NCI-H1417 treated with DMSO at 0.1 percent for 48 hours (cell line): ENCODE measurements around the gene PBX4.

Experiments
- DNase-seq: peaks from one replicate; lab custom pipeline; 2025; lab: John Stamatoyannopoulos, UW

PBX4 gene

GRCh38 chr19:19524053-19524452 is 94.4 kb downstream of the PBX4 start:
- DNase-seq: no peak

- no peak for DNase-seq
Observed at GRCh38 chr19:19523177-19523576, 95.3 kb downstream of the PBX4 start.

- no peak for DNase-seq
Observed at GRCh38 chr19:19520989-19521388, 97.5 kb downstream of the PBX4 start.

- no peak for DNase-seq
Observed at GRCh38 chr19:19517235-19517619, 101.3 kb downstream of the PBX4 start.

- peak; percentile 24 for DNase-seq
Observed at GRCh38 chr19:19515642-19516519, 102.6 kb downstream of the PBX4 start, which contains the start of gene NDUFA13. Gene NDUFA13, plus strand, starts transcription at chr19:19516225. Its CDS starts 14 bp downstream, at chr19:19516239.

- DNase-seq: no peak
Observed at GRCh38 chr19:19514881-19515641, 103.4 kb downstream of the PBX4 start, which contains the start of gene TSSK6. Gene TSSK6, minus strand, starts transcription at chr19:19515548. Its CDS starts 121 bp downstream, at chr19:19515427.

- DNase-seq: no peak
Observed at GRCh38 chr19:19514215-19514657, 104.3 kb downstream of the PBX4 start.

- DNase-seq: no peak
Observed at GRCh38 chr19:19513682-19514081, 104.8 kb downstream of the PBX4 start.
